OCI-LY7 (cell line): ENCODE measurements around the gene KIR2DL3. TPM values are rescaled to one million over a fixed set of nuclear protein-coding genes. Genes with fewer than 3 reads are reported as not detected.

ENCODE experiments used
- BruUV-seq: library from RNA; stranded (reverse); fragments of 400-500 nt; replicated peaks from 2 replicates; lab custom pipeline; 2021; lab: Mats Ljungman, UMichigan
- CTCF ChIA-PET: fragments of 300-600 bp; sonication (Branson Sonifier 250); formaldehyde crosslinking; loops from one replicate; lab custom pipeline; 2022; ENCODE audit warnings: antibody characterized with exemption; ENCODE audit not compliant: unreplicated experiment; lab: Charles Lee
- POLR2A ChIA-PET: fragments of 300-600 bp; sonication (Branson Sonifier 250); formaldehyde crosslinking; loops from one replicate; lab custom pipeline; 2022; ENCODE audit warnings: antibody characterized with exemption; lab: Charles Lee
- DNase-seq: peaks from one replicate; pipeline ENCODE4 v3.0.0-alpha.2; 2015; ENCODE audit warnings: low spot score
- H2AFZ ChIP-seq: fragments of 200-600 bp; sonication (generic), shearing (Covaris generic); 2 replicates; pipeline ENCODE4 v1.6.1; 2014; ENCODE audit warnings: mild to moderate bottlenecking, antibody characterized with exemption, low read length, moderate library complexity
- H3K27ac ChIP-seq: fragments of 200-600 bp; sonication (generic); 2 replicates; pipeline ENCODE4 v1.5.1; 2014; ENCODE audit warnings: mixed run types, low read depth, mild to moderate bottlenecking, moderate library complexity, low read length, inconsistent platforms; ENCODE audit not compliant: poor library complexity, severe bottlenecking
- H3K36me3 ChIP-seq: fragments of 200-600 bp; sonication (generic); 2 replicates; pipeline ENCODE4 v1.6.1; 2014; ENCODE audit warnings: mild to moderate bottlenecking, antibody characterized with exemption, low read length, moderate library complexity, mixed read lengths; ENCODE audit not compliant: insufficient read depth
- H3K4me1 ChIP-seq: fragments of 200-600 bp; sonication (generic); 2 replicates; pipeline ENCODE4 v1.5.1; 2014; ENCODE audit warnings: mild to moderate bottlenecking, low read length; ENCODE audit not compliant: insufficient read depth, poor library complexity, severe bottlenecking
- H3K4me2 ChIP-seq: fragments of 200-600 bp; sonication (generic); 2 replicates; pipeline ENCODE4 v1.6.1; 2014; ENCODE audit warnings: mild to moderate bottlenecking, low read length
- H3K4me3 ChIP-seq: fragments of 200-600 bp; sonication (generic); 2 replicates; pipeline ENCODE4 v1.5.1; 2014; ENCODE audit warnings: mild to moderate bottlenecking, low read depth, low read length; ENCODE audit not compliant: poor library complexity, severe bottlenecking
- H3K79me2 ChIP-seq: fragments of 200-600 bp; sonication (generic); 2 replicates; pipeline ENCODE4 v1.6.1; 2016; ENCODE audit warnings: low read depth, mild to moderate bottlenecking, low read length, moderate library complexity, mixed read lengths; ENCODE audit not compliant: insufficient read depth
- H3K9me2 ChIP-seq: fragments of 200-600 bp; sonication (generic); 2 replicates; pipeline ENCODE4 v1.6.1; 2016; ENCODE audit warnings: mild to moderate bottlenecking, low read length, mixed read lengths; ENCODE audit not compliant: insufficient read depth
- H3K9me3 ChIP-seq: fragments of 200-600 bp; sonication (generic); 2 replicates; pipeline ENCODE4 v1.6.1; 2014; ENCODE audit warnings: mild to moderate bottlenecking, mixed run types, low read length, mixed read lengths
- H4K20me1 ChIP-seq: fragments of 200-600 bp; sonication (generic); 2 replicates; pipeline ENCODE4 v1.6.1; 2014; ENCODE audit warnings: mild to moderate bottlenecking, antibody characterized with exemption, low read length, moderate library complexity, mixed read lengths; ENCODE audit not compliant: insufficient read depth
- EZH2phosphoT487 ChIP-seq: fragments of 200-600 bp; sonication (generic); IDR thresholded peaks from 2 replicates; pipeline ENCODE4 v1.6.1; 2018; ENCODE audit warnings: low read depth, borderline replicate concordance, mild to moderate bottlenecking, mixed run types, antibody characterized with exemption, low read length, moderate library complexity, mixed read lengths
- intact Hi-C: fragments of 100-400 bp; cut with micrococcal nuclease; formaldehyde crosslinking; loops from one replicate; pipeline ENCODE4 v1.10.0; 2022; ENCODE audit not compliant: unreplicated experiment
- total RNA-seq, 2 experiments: library from RNA; depleted of rRNA in 1 of 2; stranded (reverse); fragments of >200 nt in 1 of 2; shearing (Covaris generic) in 1 of 2; gene quantifications; 2 replicates each; pipeline ENCODE4 v1.2.3, GENCODE V29; 2014 to 2022
- TF ChIP-seq, protein P1 (sequence below): fragments of 200-600 bp; sonication (generic); conservative IDR thresholded peaks from 2 replicates; pipeline ENCODE4 v1.5.1; 2014; ENCODE audit warnings: mild to moderate bottlenecking, antibody characterized with exemption, low read length, moderate library complexity, mixed read lengths

The KIR2DL3 gene
- total RNA-seq, 2 experiments from 2014 or later, result not detected

DNA sequence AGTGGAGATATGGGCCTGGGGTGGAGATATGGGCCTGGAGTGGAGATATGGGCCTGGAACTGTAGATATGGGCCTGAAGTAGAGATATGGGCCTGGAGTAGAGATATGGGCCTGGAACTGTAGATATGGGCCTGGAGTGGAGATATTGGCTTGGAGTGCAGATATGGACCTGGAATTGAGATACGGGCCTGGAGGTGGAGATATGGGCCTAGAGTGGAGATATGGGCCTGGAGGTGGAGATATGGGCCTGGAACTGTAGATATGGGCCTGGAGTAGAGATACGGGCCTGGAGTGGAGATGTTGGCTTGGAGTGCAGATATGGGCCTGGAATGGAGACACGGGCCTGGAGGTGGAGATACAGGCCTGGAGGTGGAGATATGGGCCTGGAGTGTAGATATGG, 13.7 kb upstream of the KIR2DL3 start:
- no peak overlapping the region for H3K4me2 ChIP-seq
- TF ChIP-seq EZH2phosphoT487, result no peak
- TF ChIP-seq, protein P1, sequence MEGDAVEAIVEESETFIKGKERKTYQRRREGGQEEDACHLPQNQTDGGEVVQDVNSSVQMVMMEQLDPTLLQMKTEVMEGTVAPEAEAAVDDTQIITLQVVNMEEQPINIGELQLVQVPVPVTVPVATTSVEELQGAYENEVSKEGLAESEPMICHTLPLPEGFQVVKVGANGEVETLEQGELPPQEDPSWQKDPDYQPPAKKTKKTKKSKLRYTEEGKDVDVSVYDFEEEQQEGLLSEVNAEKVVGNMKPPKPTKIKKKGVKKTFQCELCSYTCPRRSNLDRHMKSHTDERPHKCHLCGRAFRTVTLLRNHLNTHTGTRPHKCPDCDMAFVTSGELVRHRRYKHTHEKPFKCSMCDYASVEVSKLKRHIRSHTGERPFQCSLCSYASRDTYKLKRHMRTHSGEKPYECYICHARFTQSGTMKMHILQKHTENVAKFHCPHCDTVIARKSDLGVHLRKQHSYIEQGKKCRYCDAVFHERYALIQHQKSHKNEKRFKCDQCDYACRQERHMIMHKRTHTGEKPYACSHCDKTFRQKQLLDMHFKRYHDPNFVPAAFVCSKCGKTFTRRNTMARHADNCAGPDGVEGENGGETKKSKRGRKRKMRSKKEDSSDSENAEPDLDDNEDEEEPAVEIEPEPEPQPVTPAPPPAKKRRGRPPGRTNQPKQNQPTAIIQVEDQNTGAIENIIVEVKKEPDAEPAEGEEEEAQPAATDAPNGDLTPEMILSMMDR, result no peak
- H3K27ac ChIP-seq, result no peak overlapping the region
- no peaks in the 10 kb centered on the region for H3K79me2 ChIP-seq
- no peaks in the 10 kb centered on the region for H4K20me1 ChIP-seq
- CTCF ChIA-PET, result no interaction called here
- H3K36me3 ChIP-seq, result no peaks in the 10 kb centered on the region
- POLR2A ChIA-PET, result no interaction called here
- intact Hi-C loops, result no loop called here
- BruUV-seq, result no TSS peak
- H3K4me1 ChIP-seq, result no peaks in the 10 kb centered on the region
- H3K4me3 ChIP-seq, result no peak overlapping the region
- H3K9me2 ChIP-seq, result no peaks in the 10 kb centered on the region
- H2AFZ ChIP-seq, result no peak overlapping the region
- DNase-seq, result no peak
- no peaks in the 10 kb centered on the region for H3K9me3 ChIP-seq

DNA sequence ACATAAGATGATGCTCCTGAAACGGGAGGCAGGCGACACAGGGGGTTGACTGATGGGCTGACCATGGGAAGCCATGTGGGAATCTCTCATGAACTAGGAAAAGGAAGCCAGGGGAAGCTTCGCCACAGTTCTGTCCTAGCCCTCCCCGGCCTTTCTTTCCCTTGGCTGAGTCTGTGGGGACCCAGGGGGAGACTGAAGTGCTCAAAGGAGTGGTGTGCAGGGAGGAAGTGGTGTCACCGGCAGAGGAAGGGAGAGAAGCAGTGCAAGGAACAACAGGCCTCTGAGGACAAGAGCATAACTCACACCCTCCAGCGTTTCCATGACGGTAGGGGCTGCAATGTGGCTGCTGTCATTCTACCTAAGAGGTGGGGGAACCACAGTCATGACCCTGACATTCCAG, 13.0 kb upstream of the KIR2DL3 start:
- intact Hi-C loops, result no loop called here
- H3K4me2 ChIP-seq, result no peak overlapping the region
- no peaks in the 10 kb centered on the region for H3K36me3 ChIP-seq
- no peak overlapping the region for H3K4me3 ChIP-seq
- no peaks in the 10 kb centered on the region for H3K79me2 ChIP-seq
- H4K20me1 ChIP-seq, result no peaks in the 10 kb centered on the region
- POLR2A ChIA-PET, result no interaction called here
- H3K9me3 ChIP-seq, result no peaks in the 10 kb centered on the region
- H3K9me2 ChIP-seq, result no peaks in the 10 kb centered on the region
- BruUV-seq, result no TSS peak
- DNase-seq, result no peak
- no peak overlapping the region for H3K27ac ChIP-seq
- TF ChIP-seq EZH2phosphoT487, result no peak
- TF ChIP-seq, protein P1, result no peak
- no peaks in the 10 kb centered on the region for H3K4me1 ChIP-seq
- CTCF ChIA-PET, result no interaction called here
- no peak overlapping the region for H2AFZ ChIP-seq

DNA sequence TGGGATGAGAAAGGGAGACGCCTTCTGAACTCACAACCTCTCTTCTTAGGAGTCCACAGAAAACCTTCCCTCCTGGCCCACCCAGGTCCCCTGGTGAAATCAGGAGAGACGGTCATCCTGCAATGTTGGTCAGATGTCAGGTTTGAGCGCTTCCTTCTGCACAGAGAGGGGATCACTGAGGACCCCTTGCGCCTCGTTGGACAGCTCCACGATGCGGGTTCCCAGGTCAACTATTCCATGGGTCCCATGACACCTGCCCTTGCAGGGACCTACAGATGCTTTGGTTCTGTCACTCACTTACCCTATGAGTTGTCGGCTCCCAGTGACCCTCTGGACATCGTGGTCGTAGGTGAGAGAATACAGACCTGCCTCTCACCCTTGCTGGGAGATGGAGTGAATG, 10.8 kb upstream of the KIR2DL3 start:
- Histone ChIP-seq H3K27ac (no peak overlapping the region), H3K4me1 (no peaks in the 10 kb centered on the region), H2AFZ (no peak overlapping the region), H3K36me3 (no peaks in the 10 kb centered on the region), H3K4me2 (no peak overlapping the region), H3K4me3 (no peak overlapping the region), H3K9me3 (no peaks in the 10 kb centered on the region), H3K9me2 (no peaks in the 10 kb centered on the region), H3K79me2 (no peaks in the 10 kb centered on the region), H4K20me1 (no peaks in the 10 kb centered on the region)
- ChIA-PET CTCF (no interaction called here), POLR2A (no interaction called here)
- DNase-seq, result no peak
- TF ChIP-seq, protein P1, result no peak
- TF ChIP-seq EZH2phosphoT487, result no peak
- intact Hi-C loops, result no loop called here
- no TSS peak for BruUV-seq
